Muscle of arm (tissue), 14 donors: ENCODE results near the gene NECAP2. TPM values are rescaled to one million over a fixed set of nuclear protein-coding genes. Genes with fewer than 3 reads are reported as not detected.
A peak's percentile ranks its signal among the peaks of the same experiment; 100 is the strongest.

Source experiments
- DNase-seq: peaks from one replicate; pipeline ENCODE4 v3.0.0-alpha.2; 2013
- long read RNA-seq, 11 donors: transcript quantifications; one replicate each; lab custom pipeline, GENCODE V29; 2026
- polyA plus RNA-seq, 12 donors: library from polyadenylated mRNA; unstranded; fragments of 120-200 nt; gene quantifications; one replicate each; pipeline ENCODE4 v1.2.1, GENCODE V29; 2013; ENCODE audit not compliant: insufficient read length in 12 of 12

The NECAP2 gene, protein sequence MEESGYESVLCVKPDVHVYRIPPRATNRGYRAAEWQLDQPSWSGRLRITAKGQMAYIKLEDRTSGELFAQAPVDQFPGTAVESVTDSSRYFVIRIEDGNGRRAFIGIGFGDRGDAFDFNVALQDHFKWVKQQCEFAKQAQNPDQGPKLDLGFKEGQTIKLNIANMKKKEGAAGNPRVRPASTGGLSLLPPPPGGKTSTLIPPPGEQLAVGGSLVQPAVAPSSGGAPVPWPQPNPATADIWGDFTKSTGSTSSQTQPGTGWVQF
- polyA plus RNA-seq = 10 to 100 TPM in 11 of 12 donors, not detected in 1; 25.3 to 47.0 (median 34.9) TPM
- long read RNA-seq, donor 1, transcript NECAP2-201 (8 exons, 2,070 nt) = major isoform, 5 of 7 reads
- long read RNA-seq, donor 1, partial matches to known transcripts = 0 of 7 reads
- long read RNA-seq, donor 1, other reads (novel, unspliced or antisense) = 0 of 7 reads
- long read RNA-seq, donor 2, transcript NECAP2-201 (8 exons, 2,070 nt) = major isoform, 9 of 10 reads
- long read RNA-seq, donor 2, partial matches to known transcripts = 0 of 10 reads
- long read RNA-seq, donor 2, other reads (novel, unspliced or antisense) = 0 of 10 reads
- long read RNA-seq, donor 3, partial matches to known transcripts = 5 of 10 reads
- long read RNA-seq, donor 3, other reads (novel, unspliced or antisense) = 0 of 10 reads
- long read RNA-seq, donor 4, partial matches to known transcripts = 0 of 2 reads
- long read RNA-seq, donor 4, other reads (novel, unspliced or antisense) = 0 of 2 reads
- long read RNA-seq, donor 5, transcript NECAP2-201 (8 exons, 2,070 nt) = major isoform, 20 of 54 reads
- long read RNA-seq, donor 5, transcript NECAP2-211 (2 exons, 550 nt) = minor isoform, 9 of 54 reads
- long read RNA-seq, donor 5, partial matches to known transcripts = 16 of 54 reads
- long read RNA-seq, donor 5, other reads (novel, unspliced or antisense) = 8 of 54 reads
- long read RNA-seq, donor 6, transcript NECAP2-201 (8 exons, 2,070 nt) = major isoform, 6 of 9 reads
- long read RNA-seq, donor 6, partial matches to known transcripts = 0 of 9 reads
- long read RNA-seq, donor 6, other reads (novel, unspliced or antisense) = 0 of 9 reads
- long read RNA-seq, donor 7, partial matches to known transcripts = 0 of 3 reads
- long read RNA-seq, donor 7, other reads (novel, unspliced or antisense) = 0 of 3 reads
- long read RNA-seq, donor 8, transcript NECAP2-201 (8 exons, 2,070 nt) = major isoform, 5 of 22 reads
- long read RNA-seq, donor 8, partial matches to known transcripts = 10 of 22 reads
- long read RNA-seq, donor 8, other reads (novel, unspliced or antisense) = 5 of 22 reads
- long read RNA-seq, donor 9, partial matches to known transcripts = 19 of 26 reads
- long read RNA-seq, donor 9, other reads (novel, unspliced or antisense) = 0 of 26 reads
- long read RNA-seq, donor 10, transcript NECAP2-201 (8 exons, 2,070 nt) = major isoform, 7 of 19 reads
- long read RNA-seq, donor 10, partial matches to known transcripts = 8 of 19 reads
- long read RNA-seq, donor 10, other reads (novel, unspliced or antisense) = 0 of 19 reads
- long read RNA-seq, donor 11, transcript NECAP2-201 (8 exons, 2,070 nt) = major isoform, 14 of 15 reads
- long read RNA-seq, donor 11, partial matches to known transcripts = 0 of 15 reads
- long read RNA-seq, donor 11, other reads (novel, unspliced or antisense) = 0 of 15 reads

DNA sequence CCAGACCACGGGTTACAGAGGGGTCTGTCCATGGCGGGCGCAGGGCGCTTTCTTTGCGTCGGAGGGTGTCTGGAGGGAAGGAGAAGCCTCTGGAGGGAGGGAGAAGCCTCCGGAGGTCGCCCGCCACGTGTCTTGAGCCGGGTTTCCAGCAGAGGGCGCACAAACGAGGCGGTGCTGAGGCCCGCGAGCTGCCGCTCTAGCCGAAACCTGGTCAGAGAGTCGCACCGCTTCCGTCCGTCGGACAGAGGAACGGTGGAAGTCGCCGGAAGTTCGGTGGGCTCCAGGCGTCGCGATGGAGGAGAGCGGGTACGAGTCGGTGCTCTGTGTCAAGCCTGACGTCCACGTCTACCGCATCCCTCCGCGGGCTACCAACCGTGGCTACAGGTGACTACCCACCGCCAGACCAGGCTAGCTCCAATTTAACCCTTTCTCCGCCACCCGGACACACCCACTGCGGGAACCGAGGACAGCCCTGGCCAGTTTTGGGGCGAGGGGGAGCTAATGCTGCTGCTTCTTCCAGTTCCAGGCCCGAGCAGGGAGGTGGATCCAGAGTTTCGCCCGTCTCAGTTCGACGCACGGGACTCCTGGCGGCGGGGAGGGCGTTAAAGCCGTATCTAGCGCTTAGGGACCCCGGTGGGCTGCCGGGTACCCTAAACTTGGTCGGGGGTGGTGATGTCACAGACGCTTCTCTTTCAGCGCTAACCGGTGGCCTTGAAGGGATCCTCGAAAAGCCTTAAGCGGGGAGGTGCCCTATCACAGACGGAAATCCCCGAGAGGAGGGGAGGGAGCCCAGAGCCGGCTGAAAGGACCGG lies at the start of gene NECAP2:
TSS of gene NECAP2 (plus strand) at position 255 of the 812 bp plus-strand sequence. CDS start at position 293, 38 bp downstream.
- DNase-seq = peak; percentile 95

DNA sequence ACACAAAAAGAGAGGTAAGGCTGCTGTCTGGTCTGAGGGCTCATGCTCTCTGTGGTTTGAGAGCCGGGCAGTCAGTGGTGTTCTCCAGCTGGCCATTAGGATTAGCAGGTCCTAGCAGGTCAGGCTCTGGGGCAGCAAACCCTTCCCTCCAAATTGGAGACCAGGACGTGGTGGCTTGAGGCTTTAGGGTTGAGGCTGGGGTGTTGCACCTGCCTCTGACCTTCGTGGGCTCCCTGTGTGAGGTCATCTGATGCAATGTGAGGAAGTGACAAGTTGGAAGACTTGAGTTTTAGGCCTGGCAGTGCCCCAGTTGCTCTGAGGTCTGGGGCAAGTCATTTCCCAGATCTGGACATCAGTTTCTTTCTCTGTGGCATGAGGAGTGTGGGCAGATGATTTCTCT lies 49.1 kb upstream of the NECAP2 start:
- no peak for DNase-seq

DNA sequence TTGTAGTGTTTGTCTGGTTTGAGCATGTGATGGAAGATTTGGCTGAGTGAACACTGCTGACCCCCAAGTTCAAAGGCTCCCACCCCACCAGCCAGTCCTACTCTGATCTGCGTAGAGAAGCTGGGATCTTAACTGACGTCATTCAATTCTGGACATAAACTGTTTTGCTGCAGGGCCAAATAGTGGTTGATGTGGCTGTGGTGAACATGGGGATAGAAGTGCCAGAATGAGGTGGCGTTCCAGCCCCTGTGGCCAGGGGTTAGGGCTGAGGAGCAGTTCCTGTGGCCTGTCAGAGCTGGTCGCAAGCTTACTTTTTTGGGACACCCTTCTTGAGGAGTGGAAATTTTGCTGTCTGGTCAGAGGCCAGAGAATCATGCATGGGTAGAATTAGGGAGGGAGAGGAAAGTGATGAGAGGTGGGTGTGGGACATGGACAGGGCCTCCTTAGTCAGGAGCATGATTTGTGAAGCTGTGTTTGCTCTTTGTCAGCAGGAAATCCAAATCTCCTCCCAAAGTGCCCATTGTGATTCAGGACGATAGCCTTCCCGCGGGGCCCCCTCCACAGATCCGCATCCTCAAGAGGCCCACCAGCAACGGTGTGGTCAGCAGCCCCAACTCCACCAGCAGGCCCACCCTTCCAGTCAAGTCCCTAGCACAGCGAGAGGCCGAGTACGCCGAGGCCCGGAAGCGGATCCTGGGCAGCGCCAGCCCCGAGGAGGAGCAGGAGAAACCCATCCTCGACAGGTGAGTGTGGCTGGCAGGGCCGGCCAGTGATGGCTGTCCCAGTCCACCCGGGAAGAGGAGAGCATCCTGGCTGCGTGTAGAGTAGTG lies 47.6 kb upstream of the NECAP2 start:
- DNase-seq = no peak

DNA sequence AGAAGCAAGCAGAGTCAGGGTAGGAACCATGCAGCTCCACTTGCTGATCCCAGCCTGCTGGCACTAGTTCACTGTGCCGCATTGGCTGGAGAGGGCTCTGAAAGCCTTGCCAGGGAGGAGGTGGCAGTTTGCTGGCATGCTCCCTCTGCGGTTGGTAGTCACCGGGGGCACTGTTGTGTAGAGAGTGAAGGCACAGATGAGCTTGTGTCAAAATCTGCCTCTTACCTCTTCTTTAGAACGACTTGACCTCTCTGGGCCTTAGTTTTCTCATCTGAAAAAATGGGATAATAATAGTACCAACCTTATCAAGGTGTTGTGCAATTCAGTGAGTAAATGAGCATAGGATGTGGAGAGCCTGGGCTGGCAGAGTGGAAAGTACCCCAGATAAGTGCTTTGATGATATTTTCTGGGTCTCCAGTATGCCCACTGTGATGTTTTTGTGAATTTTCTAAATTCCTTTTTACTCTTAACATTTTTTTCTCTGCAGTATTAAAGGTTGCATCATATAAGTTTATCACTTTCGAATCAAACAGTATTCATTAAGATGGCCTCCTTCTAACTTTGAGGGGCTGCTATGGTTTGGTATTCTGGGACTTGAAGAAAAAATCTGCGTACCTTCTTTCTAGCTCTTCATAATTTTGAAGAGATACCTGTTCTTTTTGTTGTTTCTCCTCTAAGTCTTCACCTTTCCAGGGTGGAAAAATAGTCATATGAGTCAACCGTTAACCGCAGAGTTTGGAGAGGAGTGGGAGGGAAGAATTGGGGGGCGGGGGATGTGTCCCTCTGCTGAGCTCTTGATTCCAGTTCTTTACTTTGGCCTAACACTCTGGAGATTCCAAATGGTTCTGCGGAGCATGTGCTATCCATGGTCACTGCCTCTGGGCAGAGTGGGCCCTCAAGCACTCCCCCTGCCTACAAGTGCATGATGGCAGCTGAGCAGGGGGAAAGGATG lies 46.7 kb upstream of the NECAP2 start:
- DNase-seq = no peak

DNA sequence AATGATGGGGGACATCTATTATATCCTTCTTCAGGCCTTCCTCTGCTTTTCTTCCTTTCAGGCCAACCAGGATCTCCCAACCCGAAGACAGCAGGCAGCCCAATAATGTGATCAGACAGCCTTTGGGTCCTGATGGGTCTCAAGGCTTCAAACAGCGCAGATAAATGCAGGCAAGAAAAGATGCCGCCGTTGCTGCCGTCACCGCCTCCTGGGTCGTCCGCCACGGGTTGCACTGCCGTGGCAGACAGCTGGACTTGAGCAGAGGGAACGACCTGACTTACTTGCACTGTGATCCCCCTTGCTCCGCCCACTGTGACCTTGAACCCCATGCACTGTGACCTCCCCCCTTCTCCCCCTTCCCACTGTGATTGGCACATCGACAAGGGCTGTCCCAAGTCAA lies 45.5 kb upstream of the NECAP2 start:
- no peak for DNase-seq

DNA sequence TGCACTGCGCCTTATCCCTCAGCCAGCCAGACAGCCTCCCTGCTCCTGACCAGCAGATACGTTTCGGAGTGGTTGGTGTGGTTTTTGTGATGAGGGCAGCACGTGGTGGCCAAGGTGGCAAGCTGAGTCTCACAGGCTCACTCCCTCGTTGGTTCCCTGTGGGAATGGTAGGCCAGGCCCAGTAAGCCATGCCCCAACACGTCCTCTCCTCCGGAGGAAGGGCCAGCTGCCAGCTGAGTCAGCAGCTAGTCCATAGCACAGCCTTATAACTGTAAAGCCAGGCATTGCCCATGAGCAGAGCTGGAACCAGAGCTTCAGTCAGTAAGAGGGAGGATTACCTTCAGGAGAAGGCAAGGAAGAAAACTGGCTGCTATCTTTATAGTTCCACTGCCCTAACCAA lies 43.9 kb upstream of the NECAP2 start:
- DNase-seq = no peak

DNA sequence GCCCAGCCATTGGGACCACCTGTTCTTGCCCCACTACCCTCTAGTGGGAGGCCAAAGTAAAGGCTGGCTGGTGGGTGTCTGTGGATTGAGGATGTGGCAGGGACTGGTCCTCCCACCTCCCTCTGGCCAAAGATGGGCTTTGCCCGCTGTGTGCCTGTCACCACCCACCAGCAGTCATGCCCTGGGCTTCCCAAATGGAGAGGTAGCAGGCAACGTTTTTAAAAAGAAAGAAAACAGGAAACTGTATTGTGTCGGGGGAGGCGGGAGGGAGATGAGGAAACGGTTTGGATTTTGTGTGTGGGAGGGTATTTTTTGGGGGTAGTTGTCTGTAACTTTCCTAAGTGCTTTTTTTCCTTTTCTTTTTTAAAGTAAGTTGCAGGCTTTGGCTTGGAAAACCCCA lies 43.4 kb upstream of the NECAP2 start:
- no peak for DNase-seq

DNA sequence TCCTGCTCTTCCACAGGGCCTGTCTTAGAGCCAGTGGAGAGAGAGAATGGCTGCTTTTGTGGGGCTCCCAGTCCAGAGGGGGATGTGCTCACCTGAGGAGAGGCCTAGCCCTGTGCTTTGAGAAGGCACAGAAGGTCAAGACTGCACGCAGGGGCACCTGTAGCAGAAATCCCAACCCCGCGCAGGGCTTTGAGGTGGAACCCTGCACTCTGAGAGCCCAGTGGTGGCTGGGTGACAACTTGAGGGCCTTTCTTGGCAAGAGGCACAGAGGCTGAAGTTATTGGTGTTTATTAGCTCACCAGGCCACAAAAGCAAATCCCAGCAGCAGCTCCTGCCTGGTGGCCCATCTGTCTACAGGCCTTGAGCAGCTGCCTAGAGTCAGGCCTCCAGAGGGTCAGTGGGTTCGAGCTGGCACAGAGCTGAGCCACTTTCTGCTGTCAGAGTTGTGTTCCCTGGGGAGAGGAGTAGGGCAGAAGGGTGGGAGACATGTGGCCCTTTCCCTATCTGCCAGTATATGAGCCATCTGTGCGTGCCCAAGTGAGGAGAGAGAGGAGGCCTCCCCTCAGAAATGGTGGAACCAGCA lies 42.1 kb upstream of the NECAP2 start:
- no peak for DNase-seq

DNA sequence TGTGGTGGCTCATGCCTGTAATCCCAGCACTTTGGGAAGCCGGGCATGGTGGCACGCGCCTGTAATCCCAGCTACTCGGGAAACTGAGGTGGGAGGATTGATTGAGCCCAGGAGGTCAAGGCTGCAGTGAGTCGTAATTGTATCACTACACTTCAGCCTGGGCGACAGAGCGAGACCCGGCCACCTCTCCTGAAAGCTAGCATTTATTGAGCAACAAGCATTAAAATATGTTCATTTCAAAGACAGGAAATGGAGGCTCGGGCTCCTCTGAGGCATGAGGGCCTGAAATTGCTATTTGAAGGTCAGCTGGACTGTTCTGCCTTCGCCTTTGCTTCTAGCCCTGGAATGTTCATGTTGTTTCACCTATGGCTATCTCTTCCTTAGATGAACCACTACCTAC lies 37.8 kb upstream of the NECAP2 start:
- DNase-seq = no peak

DNA sequence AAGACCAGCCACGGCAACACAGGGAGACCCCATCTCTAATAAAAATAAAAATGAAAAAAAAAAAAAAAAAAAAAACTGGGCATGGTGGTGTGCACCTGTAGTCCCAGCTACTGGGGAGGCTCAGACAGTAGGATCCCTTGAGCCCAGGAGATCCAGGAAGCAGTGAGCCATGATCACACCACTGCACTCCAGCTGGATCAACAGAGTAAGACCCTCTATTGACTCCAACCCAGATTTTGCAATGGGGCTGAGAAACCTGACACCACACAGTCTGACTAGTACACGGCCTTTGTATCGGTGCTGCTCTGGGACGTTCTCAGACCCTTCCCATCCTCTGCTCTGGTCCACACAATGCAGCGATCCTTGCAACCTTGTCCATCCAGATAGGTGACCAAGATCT lies 35.1 kb upstream of the NECAP2 start:
- DNase-seq = no peak

DNA sequence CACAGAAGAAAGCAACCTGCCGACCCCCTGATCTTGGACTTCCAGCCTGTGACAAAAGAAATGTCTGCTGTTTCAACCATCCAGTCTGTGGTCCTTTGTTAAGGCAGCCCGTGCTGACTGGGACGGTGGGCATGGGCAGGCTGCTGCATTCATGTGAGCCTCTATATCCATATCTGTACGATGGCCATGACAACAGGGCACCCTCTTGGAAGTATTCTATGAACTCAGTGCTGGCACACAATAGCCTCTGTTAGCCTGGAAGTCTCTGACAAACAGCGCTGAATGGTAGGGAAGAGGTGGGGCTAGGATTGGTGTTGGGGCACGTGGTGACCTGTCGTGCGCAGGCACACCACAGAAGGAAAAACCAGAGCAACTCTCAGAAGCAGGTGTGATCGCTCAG lies 33.7 kb upstream of the NECAP2 start:
- DNase-seq = no peak

DNA sequence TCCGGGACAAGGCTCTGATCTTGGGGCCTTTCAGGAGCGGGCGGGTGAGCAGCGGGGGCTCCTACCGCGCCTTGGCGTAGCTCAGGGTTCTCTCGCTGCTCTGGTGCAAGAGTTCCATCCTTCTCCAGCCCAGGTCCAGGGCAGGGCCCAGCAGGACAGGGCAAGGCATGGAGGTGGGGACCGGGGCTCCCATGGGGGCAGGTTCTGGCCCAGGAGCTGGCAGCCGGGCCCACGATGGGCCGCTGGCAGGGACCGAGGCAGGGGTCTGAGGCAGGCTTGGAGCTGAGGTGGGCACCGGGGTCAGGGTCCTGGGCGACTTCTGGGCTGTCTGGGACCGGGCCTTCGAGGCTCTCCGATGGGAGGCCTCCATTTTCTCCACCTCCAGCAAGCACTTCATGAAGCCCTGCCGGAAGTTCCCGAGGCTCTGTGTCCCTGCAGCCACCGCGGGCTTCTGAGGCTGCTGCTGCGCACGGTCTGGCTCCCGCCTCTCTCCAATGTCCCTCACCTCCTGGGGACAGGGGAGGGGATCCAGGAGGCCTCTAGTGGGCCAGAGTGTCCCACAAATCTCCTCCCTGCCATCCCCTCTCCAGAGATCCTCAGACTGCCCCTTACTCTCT lies 30.9 kb upstream of the NECAP2 start:
- no peak for DNase-seq

DNA sequence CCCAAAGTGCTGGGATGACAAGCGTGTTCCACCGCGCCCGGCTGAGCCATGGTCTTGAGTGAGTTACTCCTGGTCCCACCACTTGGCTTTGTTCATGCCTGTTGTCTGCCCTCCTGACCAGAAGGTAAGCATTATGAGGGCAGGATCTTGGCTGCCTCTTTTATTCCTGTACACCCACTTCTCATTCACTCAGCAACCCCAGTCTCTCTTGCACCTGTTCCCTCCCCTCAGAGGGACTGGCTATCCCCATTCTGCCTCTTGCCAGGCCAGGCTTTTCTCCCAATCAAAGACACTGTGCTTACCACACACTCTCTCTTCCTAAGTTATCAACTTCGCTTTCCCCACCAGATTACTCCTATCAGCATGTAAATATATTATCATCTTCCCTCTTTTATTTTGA lies 29.7 kb upstream of the NECAP2 start:
- no peak for DNase-seq

DNA sequence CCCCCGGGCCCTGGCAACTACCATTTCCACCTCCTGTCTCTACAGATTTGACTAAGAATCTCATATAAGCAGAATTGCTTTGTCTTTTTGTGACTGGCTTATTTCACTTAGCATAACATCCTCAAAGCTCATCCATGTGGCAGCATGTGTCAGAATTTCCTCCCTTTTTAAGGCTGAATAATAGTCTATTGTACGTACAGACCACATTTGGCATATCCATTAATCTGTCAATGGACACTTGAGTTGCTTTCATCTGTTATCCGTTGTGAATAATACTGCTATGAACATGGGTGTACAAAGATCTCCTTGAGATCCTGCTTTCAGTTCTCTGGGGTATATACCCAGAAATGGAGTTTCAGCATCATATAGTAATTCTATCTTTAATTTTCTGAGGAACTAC lies 27.3 kb upstream of the NECAP2 start:
- no peak for DNase-seq

DNA sequence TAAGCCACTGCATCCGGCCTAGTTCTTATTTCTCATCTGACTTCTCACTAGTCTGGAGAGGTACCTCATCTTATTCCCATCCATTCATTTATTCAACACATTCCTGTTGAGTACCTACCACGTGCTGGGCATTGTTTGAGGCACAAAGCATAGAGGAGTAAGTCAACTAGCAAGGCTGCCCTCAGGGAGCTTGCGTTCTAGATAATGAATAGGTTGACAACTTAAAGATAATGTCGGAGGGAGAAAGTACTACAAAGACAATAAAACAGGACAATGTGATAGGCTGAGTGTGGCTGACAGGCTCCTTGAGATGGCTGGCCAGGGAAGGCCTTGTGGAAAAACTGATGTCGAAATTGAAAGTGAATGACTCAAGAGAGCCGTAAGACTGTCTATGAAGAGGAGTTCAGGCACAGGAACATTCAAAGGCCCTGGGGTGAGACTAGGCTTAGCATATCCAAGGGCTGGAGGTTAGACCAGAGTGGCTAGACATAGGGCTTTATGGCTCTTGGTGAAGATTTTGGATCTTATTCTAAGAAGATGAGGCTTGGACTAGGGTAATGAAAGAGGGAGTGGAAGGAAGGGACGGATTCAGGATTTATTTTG lies 21.6 kb upstream of the NECAP2 start:
- no peak for DNase-seq

DNA sequence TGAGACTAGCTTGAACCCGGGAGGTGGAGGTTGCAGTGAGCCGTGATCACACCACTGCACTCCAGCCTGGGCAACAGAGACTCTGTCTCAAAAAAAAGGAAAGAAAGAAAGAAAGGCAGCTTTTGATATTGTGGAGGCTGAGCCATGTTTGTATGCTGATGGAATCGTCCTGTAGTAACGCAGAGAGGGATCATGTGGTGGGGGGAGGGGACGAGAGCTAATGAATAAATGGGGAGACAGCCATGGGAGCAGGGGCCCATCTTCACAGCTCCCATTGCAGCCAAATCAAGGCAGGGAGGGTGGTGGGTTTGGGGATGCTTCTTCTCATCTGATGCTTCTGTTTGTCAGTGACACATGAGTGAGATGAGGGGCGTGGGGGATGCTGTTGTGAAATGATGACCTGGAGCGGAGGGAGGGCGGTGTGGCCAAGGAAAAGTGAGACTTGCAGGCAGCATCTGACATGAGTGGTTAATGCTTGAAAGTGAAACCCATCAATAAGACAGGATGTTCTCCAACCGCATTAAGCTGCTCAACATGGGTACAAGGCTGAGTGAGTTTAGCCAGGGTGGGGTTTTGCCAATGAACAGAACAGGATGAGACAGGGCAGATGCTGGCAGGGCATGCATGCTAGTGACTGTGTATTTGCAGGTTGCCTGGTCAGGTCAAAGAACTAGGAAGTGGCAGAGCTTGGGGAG lies 20.0 kb upstream of the NECAP2 start:
- no peak for DNase-seq
